Fibroblast of pulmonary artery (primary cell): Measurements from ENCODE around the gene TMPRSS4.

ENCODE experiments used
- DNase-seq: peaks from one replicate; pipeline ENCODE4 v3.0.0-alpha.2; 2010; ENCODE audit warnings: low read depth
- H3K4me3 ChIP-seq: replicated peaks from 2 replicates; pipeline ENCODE4 v1.5.1; 2011; ENCODE audit warnings: low read depth, mild to moderate bottlenecking, control low read depth, low read length, moderate library complexity
- CTCF ChIP-seq: IDR thresholded peaks from 2 replicates; pipeline ENCODE4 v1.5.1; 2011; ENCODE audit warnings: mild to moderate bottlenecking, control low read depth, low read length, inconsistent platforms; ENCODE audit errors: missing control alignments

The TMPRSS4 gene

GRCh38 chr11:118129471-118130172 lies 52.7 kb downstream of the TMPRSS4 start:
- no peak overlapping the region for H3K4me3 ChIP-seq
- DNase-seq, result no peak
- no peak for TF ChIP-seq CTCF

GRCh38 chr11:118132385-118133151 lies 55.7 kb downstream of the TMPRSS4 start:
- no peak for DNase-seq
- TF ChIP-seq CTCF, result no peak
- H3K4me3 ChIP-seq, result no peak overlapping the region

DNA sequence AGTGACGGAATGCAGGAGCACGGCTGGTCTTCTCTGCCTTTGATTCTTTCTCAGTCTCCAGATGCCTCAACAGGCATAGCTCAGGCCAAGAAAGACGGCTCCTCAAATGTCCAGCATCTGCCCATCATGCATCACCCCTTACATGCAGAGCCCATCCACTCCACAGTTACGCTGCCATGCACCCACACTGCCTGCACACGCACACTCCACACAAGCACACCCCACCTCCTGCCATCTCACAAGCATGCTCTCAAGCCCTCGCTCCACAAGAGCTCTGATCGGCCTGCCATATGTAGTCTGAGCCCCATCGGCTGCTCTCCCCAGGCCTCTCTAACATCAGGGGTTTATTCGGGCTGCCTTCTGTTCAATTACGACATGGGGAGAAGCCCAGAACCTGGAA lies 56.9 kb downstream of the TMPRSS4 start:
- H3K4me3 ChIP-seq, result no peak overlapping the region
- no peak for DNase-seq
- no peak for TF ChIP-seq CTCF

DNA sequence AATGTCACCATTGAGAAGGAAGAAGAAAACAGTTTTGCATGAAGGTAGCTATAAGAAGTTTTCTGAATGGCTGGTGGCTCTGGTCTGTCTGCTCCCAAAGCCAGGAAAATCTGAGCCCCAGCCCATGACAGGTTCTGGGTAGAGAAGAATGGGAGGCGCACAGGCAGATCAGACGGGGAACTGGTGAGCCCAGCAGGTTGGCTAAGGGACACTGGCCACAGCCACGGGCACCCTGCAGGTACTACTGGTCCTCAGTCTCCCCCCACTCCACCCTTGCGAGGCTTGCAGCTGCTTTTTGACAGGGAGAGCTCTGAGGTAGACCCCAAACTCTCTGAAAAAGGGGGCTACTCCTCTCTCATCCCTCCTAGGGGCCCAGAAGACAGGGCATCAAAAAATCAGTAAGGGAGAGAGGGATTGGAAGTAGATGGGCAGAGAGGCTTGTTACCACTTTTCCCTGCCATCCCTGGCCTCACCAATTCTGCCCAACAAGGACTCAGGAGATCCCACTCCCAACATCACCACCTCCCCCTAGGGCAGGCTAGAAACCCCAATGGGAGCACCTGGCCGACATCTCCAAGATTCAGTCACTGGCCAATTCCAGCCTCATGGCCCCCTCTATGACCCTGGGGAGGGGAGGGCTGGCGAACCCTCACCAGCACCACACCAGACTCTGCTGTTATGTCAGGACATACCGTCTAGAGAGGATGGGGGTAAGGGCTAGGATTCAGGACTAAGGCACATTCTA lies 58.3 kb downstream of the TMPRSS4 start:
- H3K4me3 ChIP-seq, result no peak overlapping the region
- no peak for TF ChIP-seq CTCF
- DNase-seq, result no peak

DNA sequence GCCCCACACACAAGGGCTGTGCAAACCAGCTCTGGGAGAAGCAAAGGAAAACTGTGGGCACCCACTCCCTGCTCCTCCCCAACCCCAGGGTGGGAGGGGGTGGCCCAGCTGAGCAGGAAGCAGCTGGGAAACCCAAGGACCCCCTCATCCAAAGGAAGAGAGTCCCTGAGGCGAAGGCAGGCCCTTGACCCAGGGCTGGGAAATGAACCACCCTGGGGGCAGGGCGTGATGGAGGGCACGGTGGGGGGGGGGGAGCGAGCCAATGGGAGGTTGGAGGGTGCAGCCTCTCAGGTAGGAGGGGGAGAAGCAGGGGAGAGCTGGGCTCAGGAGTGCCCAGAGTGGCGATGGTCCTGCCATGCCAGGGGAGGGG lies 58.9 kb downstream of the TMPRSS4 start:
- H3K4me3 ChIP-seq, result no peak overlapping the region
- TF ChIP-seq CTCF, result no peak
- no peak for DNase-seq

DNA sequence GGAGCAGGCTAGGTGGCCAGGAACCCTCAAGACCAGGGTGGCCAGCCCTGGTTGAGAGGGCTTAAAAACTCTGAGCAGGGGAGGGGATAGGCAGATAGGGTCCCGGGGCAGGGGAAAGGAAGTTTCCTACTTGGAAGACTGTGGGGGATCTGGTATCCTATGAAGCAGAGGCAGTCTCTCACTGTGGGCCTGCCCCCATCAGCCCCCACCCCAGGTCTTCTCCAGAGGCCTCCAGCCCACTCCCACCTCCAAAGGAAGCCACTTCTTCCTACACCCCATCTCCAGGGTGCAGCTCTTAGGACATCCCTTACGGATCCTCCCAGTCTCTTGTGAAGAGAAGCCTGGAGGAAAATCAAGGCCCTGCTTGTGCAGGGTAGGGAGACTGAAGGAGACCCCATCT lies 59.5 kb downstream of the TMPRSS4 start:
- H3K4me3 ChIP-seq, result no peak overlapping the region
- no peak for DNase-seq
- no peak for TF ChIP-seq CTCF
